Measurements from ENCODE around the gene PARP4.
"Not testable (repeated sequence)": the region's sequence is repeated elsewhere in the genome, so short reads cannot be mapped to it uniquely, and the experiment has no call there.

The PARP4 gene

GRCh38 chr13:24385902-24386301 is 126.7 kb downstream of the PARP4 start:
- H3K4me2 ChIP-seq (ENCODE audit: low read length), result no peak overlapping the region
- no peaks in the 10 kb centered on the region for H3K79me2 ChIP-seq (ENCODE audit: control insufficient read depth, insufficient read depth, low read length, poor library complexity)
- H4K8ac ChIP-seq (ENCODE audit: low read depth, low read length), result no peak overlapping the region
- H3K9me3 ChIP-seq (ENCODE audit: insufficient read depth, low read depth, low read length), result no peaks in the 10 kb centered on the region
- no peak overlapping the region for H3K4ac ChIP-seq (ENCODE audit: low read depth, low read length)
- H3K4me3 ChIP-seq (ENCODE audit: low read depth, low read length), result no peak overlapping the region
- no peaks in the 10 kb centered on the region for H3K4me1 ChIP-seq (ENCODE audit: control insufficient read depth in 1 of 2, insufficient read depth in 2 of 2, low read length in 2 of 2)
- no peak overlapping the region for H3K23ac ChIP-seq (ENCODE audit: low read length)
- no peaks in the 10 kb centered on the region for H3K27me3 ChIP-seq (ENCODE audit: insufficient read depth, low read length)
- H2AK5ac ChIP-seq (ENCODE audit: low read length), result no peak overlapping the region
- H2BK5ac ChIP-seq (ENCODE audit: low read depth, low read length, poor library complexity), result no peak overlapping the region
- no peak overlapping the region for H2AFZ ChIP-seq (ENCODE audit: insufficient read depth, low read length, poor library complexity)
- no peak overlapping the region for H2BK120ac ChIP-seq (ENCODE audit: insufficient read depth, low read length, poor library complexity)
- no peaks in the 10 kb centered on the region for H3K36me3 ChIP-seq (ENCODE audit: control insufficient read depth in 1 of 2, insufficient read depth in 2 of 2, low read length in 2 of 2)
- no peaks in the 10 kb centered on the region for H3K79me1 ChIP-seq (ENCODE audit: low read length)
- no peak overlapping the region for H3K9ac ChIP-seq (ENCODE audit: low read length)
- no peak overlapping the region for H3K27ac ChIP-seq (ENCODE audit: low read depth, low read length)
- WGBS (ENCODE audit: extremely low coverage, insufficient coverage, insufficient read length), result no CpG with 5 or more reads among the region's 10 CpGs
- no peak overlapping the region for H4K12ac ChIP-seq (ENCODE audit: low read depth, low read length)
- DNase-seq, result no peak
- no peak overlapping the region for H3K14ac ChIP-seq (ENCODE audit: low read length)
- no peak overlapping the region for H2BK12ac ChIP-seq (ENCODE audit: low read length)
- H4K91ac ChIP-seq (ENCODE audit: low read depth, low read length), result no peak overlapping the region
- no peak overlapping the region for H3K18ac ChIP-seq (ENCODE audit: low read length)

- WGBS (ENCODE audit: extremely low coverage, insufficient coverage, insufficient read length), result no CpG with 5 or more reads among the region's 15 CpGs
Observed at GRCh38 chr13:24384946-24385345, 127.6 kb downstream of the PARP4 start.

GRCh38 chr13:24384091-24384490 is 128.5 kb downstream of the PARP4 start:
- not testable (repeated sequence) for H2BK12ac ChIP-seq (ENCODE audit: low read length); H2BK120ac ChIP-seq (ENCODE audit: insufficient read depth, low read length, poor library complexity); H4K8ac ChIP-seq (ENCODE audit: low read depth, low read length); H2AK5ac ChIP-seq (ENCODE audit: low read length); H3K9ac ChIP-seq (ENCODE audit: low read length); H3K23ac ChIP-seq (ENCODE audit: low read length); H3K79me1 ChIP-seq (ENCODE audit: low read length); H3K79me2 ChIP-seq (ENCODE audit: control insufficient read depth, insufficient read depth, low read length, poor library complexity); H4K12ac ChIP-seq (ENCODE audit: low read depth, low read length); H2BK5ac ChIP-seq (ENCODE audit: low read depth, low read length, poor library complexity); H3K4me3 ChIP-seq (ENCODE audit: low read depth, low read length); H3K14ac ChIP-seq (ENCODE audit: low read length); H3K4me1 ChIP-seq (ENCODE audit: control insufficient read depth in 1 of 2, insufficient read depth in 2 of 2, low read length in 2 of 2); H4K91ac ChIP-seq (ENCODE audit: low read depth, low read length); H3K4me2 ChIP-seq (ENCODE audit: low read length); H2AFZ ChIP-seq (ENCODE audit: insufficient read depth, low read length, poor library complexity); H3K36me3 ChIP-seq (ENCODE audit: control insufficient read depth in 1 of 2, insufficient read depth in 2 of 2, low read length in 2 of 2); H3K27me3 ChIP-seq (ENCODE audit: insufficient read depth, low read length); H3K27ac ChIP-seq (ENCODE audit: low read depth, low read length); H3K9me3 ChIP-seq (ENCODE audit: insufficient read depth, low read depth, low read length); H3K18ac ChIP-seq (ENCODE audit: low read length); H3K4ac ChIP-seq (ENCODE audit: low read depth, low read length)
- no CpG with 5 or more reads among the region's 17 CpGs for WGBS (ENCODE audit: extremely low coverage, insufficient coverage, insufficient read length)
- peak in 1 of 2 donors; percentile 74 for DNase-seq

More at GRCh38 chr13:24384946-24385345, 127.6 kb downstream of the PARP4 start:
- H3K4me3 ChIP-seq (ENCODE audit: low read depth, low read length); H4K91ac ChIP-seq (ENCODE audit: low read depth, low read length); H4K12ac ChIP-seq (ENCODE audit: low read depth, low read length); H2BK12ac ChIP-seq (ENCODE audit: low read length); H2BK120ac ChIP-seq (ENCODE audit: insufficient read depth, low read length, poor library complexity); H3K14ac ChIP-seq (ENCODE audit: low read length); H3K9me3 ChIP-seq (ENCODE audit: insufficient read depth, low read depth, low read length); H2AK5ac ChIP-seq (ENCODE audit: low read length); H3K4me2 ChIP-seq (ENCODE audit: low read length); H3K36me3 ChIP-seq (ENCODE audit: control insufficient read depth in 1 of 2, insufficient read depth in 2 of 2, low read length in 2 of 2); H3K27me3 ChIP-seq (ENCODE audit: insufficient read depth, low read length); H3K79me2 ChIP-seq (ENCODE audit: control insufficient read depth, insufficient read depth, low read length, poor library complexity); H4K8ac ChIP-seq (ENCODE audit: low read depth, low read length); H3K9ac ChIP-seq (ENCODE audit: low read length); H3K27ac ChIP-seq (ENCODE audit: low read depth, low read length); H2BK5ac ChIP-seq (ENCODE audit: low read depth, low read length, poor library complexity); H3K23ac ChIP-seq (ENCODE audit: low read length); H2AFZ ChIP-seq (ENCODE audit: insufficient read depth, low read length, poor library complexity); H3K79me1 ChIP-seq (ENCODE audit: low read length); H3K4me1 ChIP-seq (ENCODE audit: control insufficient read depth in 1 of 2, insufficient read depth in 2 of 2, low read length in 2 of 2); H3K18ac ChIP-seq (ENCODE audit: low read length); DNase-seq; H3K4ac ChIP-seq (ENCODE audit: low read depth, low read length): not testable (repeated sequence)

GRCh38 chr13:24381541-24382265 is 130.9 kb downstream of the PARP4 start:
- no peak overlapping the region for H4K91ac ChIP-seq (ENCODE audit: low read depth, low read length)

More at GRCh38 chr13:24381541-24382265, 130.9 kb downstream of the PARP4 start:
- no peaks in the 10 kb centered on the region for H3K79me2 ChIP-seq (ENCODE audit: control insufficient read depth, insufficient read depth, low read length, poor library complexity)
- no peaks in the 10 kb centered on the region for H3K36me3 ChIP-seq (ENCODE audit: control insufficient read depth in 1 of 2, insufficient read depth in 2 of 2, low read length in 2 of 2)
- H2BK120ac ChIP-seq (ENCODE audit: insufficient read depth, low read length, poor library complexity), result no peak overlapping the region
- H4K12ac ChIP-seq (ENCODE audit: low read depth, low read length), result no peak overlapping the region
- no peaks in the 10 kb centered on the region for H3K9me3 ChIP-seq (ENCODE audit: insufficient read depth, low read depth, low read length)
- H3K4me1 ChIP-seq (ENCODE audit: control insufficient read depth in 1 of 2, insufficient read depth in 2 of 2, low read length in 2 of 2), result no peaks in the 10 kb centered on the region
- no peak overlapping the region for H3K23ac ChIP-seq (ENCODE audit: low read length)
- H2BK12ac ChIP-seq (ENCODE audit: low read length), result no peak overlapping the region
- H3K79me1 ChIP-seq (ENCODE audit: low read length), result no peaks in the 10 kb centered on the region
- no peak overlapping the region for H3K4me3 ChIP-seq (ENCODE audit: low read depth, low read length)
- no peak overlapping the region for H3K9ac ChIP-seq (ENCODE audit: low read length)
- H2BK5ac ChIP-seq (ENCODE audit: low read depth, low read length, poor library complexity), result no peak overlapping the region
- H2AFZ ChIP-seq (ENCODE audit: insufficient read depth, low read length, poor library complexity), result no peak overlapping the region
- H4K8ac ChIP-seq (ENCODE audit: low read depth, low read length), result no peak overlapping the region
- no peaks in the 10 kb centered on the region for H3K27me3 ChIP-seq (ENCODE audit: insufficient read depth, low read length)
- no peak overlapping the region for H3K14ac ChIP-seq (ENCODE audit: low read length)
- DNase-seq, result no peak
- no CpG with 5 or more reads among the region's 14 CpGs for WGBS (ENCODE audit: extremely low coverage, insufficient coverage, insufficient read length)
- no peak overlapping the region for H3K18ac ChIP-seq (ENCODE audit: low read length)
- no peak overlapping the region for H3K4ac ChIP-seq (ENCODE audit: low read depth, low read length)
- H2AK5ac ChIP-seq (ENCODE audit: low read length), result no peak overlapping the region
- no peak overlapping the region for H3K27ac ChIP-seq (ENCODE audit: low read depth, low read length)
- H3K4me2 ChIP-seq (ENCODE audit: low read length), result no peak overlapping the region

All from trophoblast cell (in vitro differentiated cells and primary cell).